Endothelial cell of umbilical vein (primary cell): ENCODE data around the gene CORO6. TPM values are rescaled to one million over a fixed set of nuclear protein-coding genes. Genes with fewer than 3 reads are reported as not detected.

Source experiments
- BruUV-seq: library from RNA; stranded (reverse); fragments of 400-500 nt; replicated peaks from 2 replicates; lab custom pipeline; 2021; lab: Mats Ljungman, UMichigan
- CTCF ChIA-PET: fragments of 300-600, 350-600 bp; sonication (Branson Sonifier 250); formaldehyde crosslinking; loops from one replicate; lab custom pipeline; 2021; ENCODE audit warnings: antibody characterized with exemption, inconsistent platforms; lab: Charles Lee
- POLR2A ChIA-PET: fragments of 300-600, 350-600 bp; sonication (Branson Sonifier 250); formaldehyde crosslinking; loops from one replicate; lab custom pipeline; 2021; ENCODE audit warnings: antibody characterized with exemption, inconsistent platforms; lab: Charles Lee
- DNase-seq: peaks from one replicate; pipeline ENCODE4 v3.0.0-alpha.2; 2011; ENCODE audit warnings: low read depth, low spot score
- FAIRE-seq: peaks from 2 replicates; lab custom pipeline; 2011; peaks lifted over from hg19 to GRCh38; lab: Jason Lieb, UNC
- H2AFZ ChIP-seq: 2 replicates; pipeline ENCODE4 v1.6.0; 2012; ENCODE audit warnings: low read depth, low read length, control low read depth, inconsistent platforms
- H3K27ac ChIP-seq: 2 replicates; pipeline ENCODE4 v1.5.1; 2011; ENCODE audit warnings: low read depth, mild to moderate bottlenecking, control low read depth, low read length, moderate library complexity; ENCODE audit not compliant: insufficient read depth
- H3K27me3 ChIP-seq, 2 experiments: 2 replicates each; pipeline versions ENCODE4 v1.6.0 to v1.6.1; 2011; ENCODE audit warnings: low read length in 2 of 2, mixed read lengths in 1 of 2; ENCODE audit not compliant: control insufficient read depth in 2 of 2, insufficient read depth in 2 of 2
- H3K36me3 ChIP-seq, 2 experiments: 2 replicates in 1 of 2; 3 replicates in 1 of 2; pipeline ENCODE4 v1.5.1; 2011; ENCODE audit warnings: low read length in 2 of 2, mild to moderate bottlenecking in 1 of 2, moderate library complexity in 1 of 2; ENCODE audit not compliant: control insufficient read depth in 2 of 2, insufficient read depth in 2 of 2; ENCODE audit errors: extremely low read depth in 1 of 2
- H3K4me1 ChIP-seq: 3 replicates; pipeline ENCODE4 v1.5.1; 2011; ENCODE audit warnings: mild to moderate bottlenecking, low read length; ENCODE audit not compliant: control insufficient read depth, insufficient read depth; ENCODE audit errors: extremely low read depth
- H3K4me2 ChIP-seq: 2 replicates; pipeline ENCODE4 v1.6.1; 2011; ENCODE audit warnings: low read length, control low read depth, mixed read lengths; ENCODE audit not compliant: insufficient read depth
- H3K4me3 ChIP-seq, 3 experiments: fragments of 200-600 bp in 1 of 3; sonication (generic), shearing (Covaris generic) in 1 of 3; replicated peaks in 1 of 3; 2 replicates each; pipeline ENCODE4 v1.5.1; 2011 to 2016; ENCODE audit warnings: control low read depth in 3 of 3, low read length in 3 of 3, mild to moderate bottlenecking in 2 of 3, inconsistent platforms in 1 of 3, low read depth in 1 of 3, moderate library complexity in 1 of 3; ENCODE audit not compliant: insufficient read depth in 1 of 3
- H3K79me2 ChIP-seq: 2 replicates; pipeline ENCODE4 v1.6.0; 2012; ENCODE audit warnings: low read length, inconsistent platforms; ENCODE audit not compliant: control insufficient read depth, insufficient read depth
- H3K9ac ChIP-seq: replicated peaks from 2 replicates; pipeline ENCODE3; 2011; ENCODE audit warnings: low read length, control low read depth; ENCODE audit not compliant: insufficient read depth; ENCODE audit errors: extremely low read depth
- H3K9me1 ChIP-seq: replicated peaks from 3 replicates; pipeline ENCODE4 v1.6.0; 2011; ENCODE audit warnings: mild to moderate bottlenecking, low read length; ENCODE audit not compliant: control insufficient read depth, insufficient read depth; ENCODE audit errors: extremely low read depth
- H3K9me3 ChIP-seq: replicated peaks from 2 replicates; pipeline ENCODE4 v1.5.1; 2012; ENCODE audit warnings: low read length, inconsistent platforms; ENCODE audit not compliant: control insufficient read depth, insufficient read depth
- H4K20me1 ChIP-seq: replicated peaks from 2 replicates; pipeline ENCODE3; 2011; ENCODE audit warnings: mild to moderate bottlenecking, low read length; ENCODE audit not compliant: control insufficient read depth, insufficient read depth; ENCODE audit errors: extremely low read depth
- EZH2 ChIP-seq: IDR thresholded peaks from 2 replicates; pipeline ENCODE4 v1.6.1; 2012; ENCODE audit warnings: borderline replicate concordance, low read depth, mild to moderate bottlenecking, moderate library complexity, low read length, inconsistent platforms; ENCODE audit not compliant: severe bottlenecking
- FOS ChIP-seq: IDR thresholded peaks from 2 replicates; pipeline ENCODE4 v1.6.1; 2011; ENCODE audit warnings: mild to moderate bottlenecking, low read length, moderate library complexity, borderline replicate concordance; ENCODE audit not compliant: insufficient read depth
- GATA2 ChIP-seq: IDR thresholded peaks from 2 replicates; pipeline ENCODE4 v1.7.0; 2011; ENCODE audit warnings: low read depth, mild to moderate bottlenecking, moderate library complexity, mixed read lengths, low read length; ENCODE audit not compliant: insufficient read length, insufficient read depth
- JUN ChIP-seq: IDR thresholded peaks from 2 replicates; pipeline ENCODE4 v1.6.1; 2011; ENCODE audit warnings: borderline replicate concordance, low read depth; ENCODE audit not compliant: insufficient read length, insufficient read depth
- MYC ChIP-seq: IDR thresholded peaks from one replicate; pipeline ENCODE4 v1.6.1; 2011; ENCODE audit warnings: mild to moderate bottlenecking, low read depth, low read length
- POLR2A ChIP-seq: IDR thresholded peaks from 2 replicates; pipeline ENCODE4 v1.6.1; 2012; ENCODE audit warnings: low read depth, mild to moderate bottlenecking, control low read depth, low read length
- POLR2AphosphoS5 ChIP-seq: IDR thresholded peaks from 2 replicates; pipeline ENCODE4 v1.6.1; 2012; ENCODE audit warnings: low read depth, mild to moderate bottlenecking, control low read depth, low read length, moderate library complexity; ENCODE audit not compliant: insufficient read depth
- dilution Hi-C: fragments of 300-500 bp; cut with MboI; formaldehyde crosslinking; loops from one replicate; pipeline ENCODE4 v1.15.0; 2019; ENCODE audit warnings: low sequenced_read_pairs; ENCODE audit not compliant: extremely low pct_ligation_motif_present
- intact Hi-C: fragments of 100-400 bp; cut with micrococcal nuclease; formaldehyde crosslinking; loops from one replicate; pipeline ENCODE4 v1.10.0; 2022
- polyA plus RNA-seq, 4 experiments: library from polyadenylated mRNA; depleted of rRNA in 3 of 4; stranded (reverse) in 3 of 4; unstranded in 1 of 4; fragments of >200 nt; gene quantifications; 2 replicates each; pipeline versions ENCODE4 v1.2.1 to v1.2.3, GENCODE V29; 2011 to 2012; ENCODE audit warnings: missing spikeins in 1 of 4
- total RNA-seq: library from RNA; stranded (reverse); gene quantifications from 2 replicates; pipeline ENCODE4 v1.2.3, GENCODE V29; 2021
- TF ChIP-seq, protein P1 (sequence below), 2 donors: IDR thresholded peaks; 1 replicate in 1 of 2; 2 replicates in 1 of 2; pipeline ENCODE4 v1.5.1; 2011; ENCODE audit warnings: low read length in 2 of 2, mild to moderate bottlenecking in 2 of 2, moderate library complexity in 2 of 2, control low read depth in 1 of 2, inconsistent platforms in 1 of 2, low read depth in 1 of 2; ENCODE audit not compliant: insufficient read depth in 1 of 2; ENCODE audit errors: extremely low read depth in 1 of 2
- TF ChIP-seq, protein P2 (sequence below): IDR thresholded peaks from 2 replicates; pipeline ENCODE4 v1.6.1; 2011; ENCODE audit not compliant: insufficient read depth, insufficient read length

Gene CORO6
- total and polyA plus RNA-seq, 2 donors (not counting 3 experiments of a cell fraction or from before 2014, with no cell fraction given) = 10.7 to 14.7 TPM

DNA sequence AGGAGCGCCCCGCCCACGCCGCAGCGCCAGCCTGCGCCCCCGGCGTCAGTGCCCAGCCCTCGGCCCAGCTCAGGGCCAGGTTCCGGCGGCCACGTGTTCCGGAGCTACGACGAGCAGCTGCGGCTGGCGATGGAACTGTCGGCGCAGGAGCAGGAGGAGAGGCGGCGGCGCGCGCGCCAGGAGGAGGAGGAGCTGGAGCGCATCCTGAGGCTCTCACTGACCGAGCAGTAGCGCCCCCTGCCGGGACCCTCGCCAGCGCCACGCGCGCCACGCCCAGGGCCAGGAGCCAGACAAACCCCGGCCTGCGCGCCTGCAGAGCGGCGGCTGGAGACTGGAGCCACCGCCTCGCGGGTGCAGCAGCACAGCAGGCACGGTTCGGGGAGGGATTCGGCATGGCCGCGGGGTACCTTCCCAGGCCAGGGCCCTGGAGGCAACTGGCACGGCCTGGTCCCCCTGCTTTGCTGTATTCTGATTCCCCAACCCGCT lies 9.3 kb downstream of the CORO6 start:
- POLR2A ChIA-PET = interaction anchor here (0.7 kb wide), 1 partner anchor 196 kb away, joined by 3 read pairs; no protein-coding TSS in a partner anchor
- FAIRE-seq = peak; percentile 90
- no TSS peak for BruUV-seq
- intact Hi-C loops = loop anchor here (1.0 kb wide), 2 partner anchors 22 to 33 kb away; no protein-coding TSS in a partner anchor
- peak overlapping the region; percentile 74 for H2AFZ ChIP-seq
- H3K4me2 ChIP-seq = peak overlapping the region; percentile 18
- TF ChIP-seq FOS (no peak), JUN (no peak), MYC (peak; percentile 74), POLR2A (peak; percentile 19), POLR2AphosphoS5 (peak; percentile 85), EZH2 (no peak), GATA2 (no peak)
- TF ChIP-seq, protein P1, sequence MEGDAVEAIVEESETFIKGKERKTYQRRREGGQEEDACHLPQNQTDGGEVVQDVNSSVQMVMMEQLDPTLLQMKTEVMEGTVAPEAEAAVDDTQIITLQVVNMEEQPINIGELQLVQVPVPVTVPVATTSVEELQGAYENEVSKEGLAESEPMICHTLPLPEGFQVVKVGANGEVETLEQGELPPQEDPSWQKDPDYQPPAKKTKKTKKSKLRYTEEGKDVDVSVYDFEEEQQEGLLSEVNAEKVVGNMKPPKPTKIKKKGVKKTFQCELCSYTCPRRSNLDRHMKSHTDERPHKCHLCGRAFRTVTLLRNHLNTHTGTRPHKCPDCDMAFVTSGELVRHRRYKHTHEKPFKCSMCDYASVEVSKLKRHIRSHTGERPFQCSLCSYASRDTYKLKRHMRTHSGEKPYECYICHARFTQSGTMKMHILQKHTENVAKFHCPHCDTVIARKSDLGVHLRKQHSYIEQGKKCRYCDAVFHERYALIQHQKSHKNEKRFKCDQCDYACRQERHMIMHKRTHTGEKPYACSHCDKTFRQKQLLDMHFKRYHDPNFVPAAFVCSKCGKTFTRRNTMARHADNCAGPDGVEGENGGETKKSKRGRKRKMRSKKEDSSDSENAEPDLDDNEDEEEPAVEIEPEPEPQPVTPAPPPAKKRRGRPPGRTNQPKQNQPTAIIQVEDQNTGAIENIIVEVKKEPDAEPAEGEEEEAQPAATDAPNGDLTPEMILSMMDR (IDR thresholded peaks at IDR 0.05; ENCODE audit: extremely low read depth in 1 of 2, insufficient read depth in 1 of 2, low read depth in 1 of 2, low read length in 2 of 2) = peak; percentile 94 to 96
- TF ChIP-seq, protein P2, sequence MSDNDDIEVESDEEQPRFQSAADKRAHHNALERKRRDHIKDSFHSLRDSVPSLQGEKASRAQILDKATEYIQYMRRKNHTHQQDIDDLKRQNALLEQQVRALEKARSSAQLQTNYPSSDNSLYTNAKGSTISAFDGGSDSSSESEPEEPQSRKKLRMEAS = peak; percentile 98
- no peak overlapping the region for H3K9ac ChIP-seq
- CTCF ChIA-PET = interaction anchor here (0.6 to 6.9 kb wide), 24 partner anchors 9 to 490 kb away, joined by 3 to 113 read pairs (median 5); partner anchors contain the start of genes ANKRD13B and SSH2
- no peaks in the 10 kb centered on the region for H4K20me1 ChIP-seq
- no peaks in the 10 kb centered on the region for H3K9me1 ChIP-seq
- no peaks in the 10 kb centered on the region for H3K9me3 ChIP-seq
- DNase-seq = peak; percentile 90
- H3K36me3 ChIP-seq = peaks cover 0 to 4% of the 10 kb centered on the region in 2 experiments
- H3K4me1 ChIP-seq = peaks cover 31% of the 10 kb centered on the region
- dilution Hi-C loops = no loop called here
- H3K79me2 ChIP-seq = no peaks in the 10 kb centered on the region
- H3K4me3 ChIP-seq = peak overlapping the region in 1 of 3 experiments; percentile 13
- no peak overlapping the region for H3K27ac ChIP-seq
- H3K27me3 ChIP-seq = no peaks in the 10 kb centered on the region
